DOHH2 (cell line): Measurements from ENCODE around the gene IMP3.

Source experiments
- H3F3A ChIP-seq: fragments of 200-600 bp; sonication (generic), shearing (Covaris generic); 2 replicates; pipeline ENCODE4 v1.6.0; 2016; ENCODE audit warnings: antibody characterized with exemption, mild to moderate bottlenecking; ENCODE audit not compliant: control insufficient read depth, insufficient read depth
- H3K27ac ChIP-seq: fragments of 200-600 bp; sonication (generic); 2 replicates; pipeline ENCODE4 v1.5.1; 2014; ENCODE audit warnings: low read depth, mild to moderate bottlenecking, low read length, moderate library complexity
- H3K27me3 ChIP-seq: fragments of 200-600 bp; sonication (generic); 2 replicates; pipeline ENCODE4 v1.6.1; 2014; ENCODE audit warnings: mild to moderate bottlenecking, low read length, mixed read lengths; ENCODE audit not compliant: control insufficient read depth
- H3K36me3 ChIP-seq: fragments of 200-600 bp; sonication (generic); 2 replicates; pipeline ENCODE4 v1.6.1; 2014; ENCODE audit warnings: mild to moderate bottlenecking, low read length, moderate library complexity, mixed read lengths; ENCODE audit not compliant: control insufficient read depth
- H3K4me1 ChIP-seq: fragments of 200-600 bp; sonication (generic); 2 replicates; pipeline ENCODE4 v1.6.1; 2014; ENCODE audit warnings: mild to moderate bottlenecking, low read length, mixed read lengths; ENCODE audit not compliant: control insufficient read depth
- H3K4me2 ChIP-seq: fragments of 200-600 bp; sonication (generic); 2 replicates; pipeline ENCODE4 v1.6.0; 2014; ENCODE audit warnings: mild to moderate bottlenecking, low read length, moderate library complexity
- H3K4me3 ChIP-seq: fragments of 200-600 bp; sonication (generic); 2 replicates; pipeline ENCODE4 v1.5.1; 2014; ENCODE audit warnings: mild to moderate bottlenecking, low read length, mixed read lengths
- H3K79me2 ChIP-seq: fragments of 200-600 bp; sonication (generic); 2 replicates; pipeline ENCODE4 v1.6.1; 2014; ENCODE audit warnings: mild to moderate bottlenecking, low read length, mixed read lengths; ENCODE audit not compliant: control insufficient read depth
- H3K9me2 ChIP-seq: fragments of 200-600 bp; sonication (generic); replicated peaks from 2 replicates; pipeline ENCODE4 v1.6.1; 2014; ENCODE audit warnings: mild to moderate bottlenecking, low read length, mixed read lengths; ENCODE audit not compliant: control insufficient read depth
- H3K9me3 ChIP-seq: fragments of 200-600 bp; sonication (generic); 2 replicates; pipeline ENCODE4 v1.6.1; 2014; ENCODE audit warnings: antibody characterized with exemption, low read length, mixed read lengths; ENCODE audit not compliant: control insufficient read depth, insufficient read depth
- H4K20me1 ChIP-seq: fragments of 200-600 bp; sonication (generic); 2 replicates; pipeline ENCODE4 v1.6.0; 2014; ENCODE audit warnings: low read depth, mild to moderate bottlenecking, antibody characterized with exemption, low read length, moderate library complexity; ENCODE audit not compliant: control insufficient read depth, insufficient read depth
- CTCF ChIP-seq: fragments of 200-600 bp; sonication (generic); IDR thresholded peaks from one replicate; pipeline ENCODE4 v1.5.1; 2014; ENCODE audit warnings: antibody characterized with exemption, mild to moderate bottlenecking, low read depth, low read length; ENCODE audit not compliant: poor library complexity, severe bottlenecking
- EZH2phosphoT487 ChIP-seq: fragments of 200-600 bp; sonication (generic); IDR thresholded peaks from 2 replicates; pipeline ENCODE4 v1.6.1; 2017; ENCODE audit warnings: borderline replicate concordance, mild to moderate bottlenecking, antibody characterized with exemption, low read length, moderate library complexity, mixed read lengths

The IMP3 gene

GRCh38 chr15:75673426-75674235, 33.6 kb upstream of the IMP3 start:
- no peak overlapping the region for H3K4me3 ChIP-seq
- H3K36me3 ChIP-seq = no peaks in the 10 kb centered on the region
- H3K4me1 ChIP-seq = no peaks in the 10 kb centered on the region
- H3K4me2 ChIP-seq = no peak overlapping the region
- H3K79me2 ChIP-seq = no peaks in the 10 kb centered on the region
- H3F3A ChIP-seq = no peaks in the 10 kb centered on the region
- H3K9me3 ChIP-seq = no peaks in the 10 kb centered on the region
- H3K27me3 ChIP-seq = peaks cover 10% of the 10 kb centered on the region; the same call in 1 of the 2 replicates
- TF ChIP-seq CTCF = no peak
- TF ChIP-seq EZH2phosphoT487 = no peak
- no peaks in the 10 kb centered on the region for H3K9me2 ChIP-seq
- no peaks in the 10 kb centered on the region for H4K20me1 ChIP-seq
- H3K27ac ChIP-seq = no peak overlapping the region

DNA sequence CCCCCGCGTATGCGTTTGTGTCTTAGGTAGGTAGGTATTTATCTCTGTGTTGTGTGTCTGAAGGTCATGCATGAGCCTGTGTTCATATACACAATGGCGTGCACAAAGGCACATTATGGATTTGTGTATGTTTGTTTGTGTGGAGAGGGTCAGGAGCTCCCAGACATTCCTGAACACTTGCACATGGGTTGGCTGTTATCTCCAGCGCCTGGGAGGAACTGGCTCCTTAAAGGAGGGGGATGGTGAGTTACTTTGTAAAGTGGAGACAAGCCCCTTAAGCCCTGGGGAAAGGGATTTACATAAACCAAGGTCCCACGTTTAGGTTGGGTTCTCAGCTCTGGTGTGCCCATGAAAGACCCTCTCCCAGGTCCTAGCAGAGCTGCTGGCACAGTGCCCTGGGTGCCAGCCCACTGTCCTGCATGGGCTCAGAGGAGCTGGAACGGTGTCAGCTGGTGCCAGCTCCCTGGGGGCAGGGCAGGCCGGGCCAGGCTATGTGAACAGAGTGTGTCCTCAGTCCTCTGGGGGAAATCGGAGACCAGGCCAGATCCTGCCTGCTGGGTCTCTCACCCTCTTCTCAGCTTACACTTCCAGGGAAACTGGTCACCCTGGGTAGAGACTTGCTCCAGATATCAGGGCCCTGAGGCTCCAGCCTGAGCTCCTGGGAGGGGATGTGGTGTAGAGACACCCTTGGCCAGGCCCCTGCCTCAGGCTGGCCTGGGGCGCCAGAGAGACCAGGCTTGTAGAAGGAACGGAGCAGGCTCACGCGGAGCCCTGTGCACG, 32.8 kb upstream of the IMP3 start:
- Histone ChIP-seq H3K27me3 (peaks cover 10% of the 10 kb centered on the region; the same call in 1 of the 2 replicates), H3K4me1 (no peaks in the 10 kb centered on the region), H3F3A (no peaks in the 10 kb centered on the region), H3K9me3 (no peaks in the 10 kb centered on the region), H3K79me2 (no peaks in the 10 kb centered on the region), H3K27ac (no peak overlapping the region), H3K4me3 (no peak overlapping the region), H4K20me1 (no peaks in the 10 kb centered on the region), H3K4me2 (no peak overlapping the region), H3K9me2 (no peaks in the 10 kb centered on the region), H3K36me3 (no peaks in the 10 kb centered on the region)
- TF ChIP-seq EZH2phosphoT487 (no peak), CTCF (no peak)

DNA sequence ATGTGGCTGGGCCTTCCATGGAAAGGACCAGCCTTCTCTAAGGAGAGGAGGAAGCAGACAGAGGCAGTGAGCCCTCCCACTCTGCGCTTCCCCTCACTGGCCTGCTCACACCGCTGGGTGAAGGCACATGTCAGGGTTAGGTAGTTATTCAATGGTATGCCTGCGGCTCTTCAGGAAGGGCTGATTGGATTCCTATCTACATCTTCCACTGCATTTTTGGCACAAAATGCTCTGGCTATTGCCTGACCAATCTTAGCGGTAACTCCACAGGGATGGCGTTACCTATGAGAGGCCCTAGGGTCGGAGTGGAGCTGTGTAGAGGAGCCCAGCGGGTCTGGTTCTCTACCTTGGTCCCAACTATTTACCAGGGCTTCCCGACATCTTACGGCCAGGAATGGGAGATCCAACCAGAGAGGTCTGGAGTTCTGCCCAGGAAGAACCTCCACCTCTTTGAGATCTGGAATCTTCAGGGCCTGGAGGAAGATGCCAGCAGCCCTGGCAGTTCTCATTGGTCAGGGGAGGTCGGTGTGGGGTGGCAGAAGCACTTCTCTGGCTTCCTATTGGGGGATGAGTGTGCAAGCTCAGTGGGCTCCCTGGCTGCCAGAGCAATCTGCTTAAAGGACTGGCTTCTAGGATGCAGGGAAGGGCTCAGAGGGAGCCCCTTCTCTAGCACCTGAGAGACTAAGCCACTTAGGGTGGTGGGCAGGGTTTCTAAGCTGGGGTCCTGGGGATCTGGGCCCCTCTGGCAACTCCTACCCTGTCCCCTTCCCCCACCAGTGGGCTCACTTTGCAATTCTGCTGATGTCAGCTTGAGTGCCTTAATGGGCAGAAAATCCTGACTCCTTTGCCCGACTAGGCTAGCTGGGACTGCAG, 31.9 kb upstream of the IMP3 start:
- H3F3A ChIP-seq = no peaks in the 10 kb centered on the region
- H3K79me2 ChIP-seq = no peaks in the 10 kb centered on the region
- H3K4me3 ChIP-seq = no peak overlapping the region
- no peaks in the 10 kb centered on the region for H4K20me1 ChIP-seq
- TF ChIP-seq CTCF (no peak), EZH2phosphoT487 (no peak)
- no peak overlapping the region for H3K4me2 ChIP-seq
- no peak overlapping the region for H3K27ac ChIP-seq
- H3K36me3 ChIP-seq = no peaks in the 10 kb centered on the region
- H3K9me3 ChIP-seq = no peaks in the 10 kb centered on the region
- H3K4me1 ChIP-seq = no peaks in the 10 kb centered on the region
- H3K27me3 ChIP-seq = peaks cover 10% of the 10 kb centered on the region; the same call in 1 of the 2 replicates
- no peaks in the 10 kb centered on the region for H3K9me2 ChIP-seq
